K562 (cell line): ENCODE data around the gene OR5K2. TPM values are rescaled to one million over a fixed set of nuclear protein-coding genes. Genes with fewer than 3 reads are reported as not detected.

ENCODE experiments used
- HEY1 ChIP-seq: fragments of 250-450 bp; sonication (Bioruptor Pico); IDR thresholded peaks from 2 replicates; pipeline ENCODE4 v1.5.0; 2020; ENCODE audit warnings: mild to moderate bottlenecking, moderate library complexity, borderline replicate concordance
- JUND ChIP-seq, 2 experiments: IDR thresholded peaks; 2 replicates in 1 of 2; 3 replicates in 1 of 2; pipeline ENCODE4 v1.6.1; 2011; ENCODE audit warnings: borderline replicate concordance in 2 of 2, low read depth in 2 of 2, low read length in 2 of 2, improper control_type of control experiment in 1 of 2, missing biosample characterization in 1 of 2, missing genetic modification characterization in 1 of 2, missing genetic modification reagents in 1 of 2
- NUFIP1 ChIP-seq: fragments of 450-650 bp; IDR thresholded peaks from 2 replicates; pipeline ENCODE4 v1.6.1; 2018; ENCODE audit not compliant: partially characterized antibody
- TFAP4 ChIP-seq: sonication (generic); formaldehyde crosslinking; IDR thresholded peaks from 2 replicates; pipeline ENCODE4 v1.8.0; 2022; ENCODE audit warnings: missing genetic modification reagents, mild to moderate bottlenecking, moderate library complexity, borderline replicate concordance
- TFE3 ChIP-seq: fragments of 450-650 bp; formaldehyde crosslinking; IDR thresholded peaks from 2 replicates; pipeline ENCODE4 v1.4.0; 2020; ENCODE audit warnings: mild to moderate bottlenecking, mixed read lengths
- ZNF263 ChIP-seq: sonication (generic); formaldehyde crosslinking; IDR thresholded peaks from 2 replicates; pipeline ENCODE4 v1.8.0; 2022; ENCODE audit warnings: mild to moderate bottlenecking, missing genetic modification reagents, borderline replicate concordance
- ZNF318 ChIP-seq, 2 experiments: fragments of 450-650 bp; IDR thresholded peaks; 2 replicates each; pipeline ENCODE4 v1.6.1; 2016; ENCODE audit warnings: mild to moderate bottlenecking in 2 of 2, borderline replicate concordance in 1 of 2, low read depth in 1 of 2, moderate library complexity in 1 of 2
- polyA plus RNA-seq, 8 experiments: library from polyadenylated mRNA; depleted of rRNA in 4 of 8; stranded (reverse) in 5 of 8; unstranded in 3 of 8; fragments of >200 nt; fragmentation: Nextera tagmentation in 2 of 8; fragmentation: Illumina TruSeq in 1 of 8; extraction: Ambion mirVana in 2 of 8; extraction: Trizol in 1 of 8; gene quantifications; 2 replicates each; pipeline versions ENCODE4 v1.2.1 to v1.2.3, GENCODE V29; 2011 to 2014; ENCODE audit warnings: inconsistent platforms in 1 of 8, missing spikeins in 1 of 8
- total RNA-seq, 7 experiments: library from RNA; depleted of rRNA in 6 of 7; stranded (reverse); fragments of >200 nt in 6 of 7; fragmentation: Illumina TruSeq in 2 of 7; extraction: Trizol in 2 of 7; gene quantifications; 2 replicates each; pipeline versions ENCODE4 v1.2.1 to v1.2.3, GENCODE V29; 2011 to 2021; ENCODE audit warnings: low replicate concordance in 1 of 7

Gene OR5K2
- total and polyA plus RNA-seq, 9 of the 15 experiments (the other 6 are each of a cell fraction or from before 2014, with no cell fraction given) = not detected

GRCh38 chr3:98534168-98534567 lies 36.7 kb downstream of the OR5K2 start (continued):
- TF ChIP-seq ZNF318 (IDR thresholded peaks at IDR 0.05; ENCODE audit: borderline replicate concordance in 1 of 2, low read depth in 1 of 2) (no peak), JUND (IDR thresholded peaks at IDR 0.05; ENCODE audit: borderline replicate concordance, low read depth, low read length) (no peak), JUND (tag; IDR thresholded peaks at IDR 0.05; ENCODE audit: borderline replicate concordance, low read depth, low read length) (no peak), ZNF263 (no peak), HEY1 (no peak), TFE3 (CRISPR knock-in tag) (no peak), NUFIP1 (no peak), TFAP4 (CRISPR knock-in tag) (no peak)
